ENCODE measurements around the gene CTTNBP2NL. TPM values are rescaled to one million over a fixed set of nuclear protein-coding genes. Genes with fewer than 3 reads are reported as not detected.
"Not testable (repeated sequence)": the region's sequence is repeated elsewhere in the genome, so short reads cannot be mapped to it uniquely, and the experiment has no call there.

Gene CTTNBP2NL
- total and polyA plus RNA-seq, 7 donors: 1.2 to 9.4 (median 4.7) TPM

- TF ChIP-seq CTCF (IDR thresholded peaks at IDR 0.05): no peak
- 25 to 36% (median 30%) methylated on average over 3 of the region's 3 CpGs for WGBS, 3 donors
- Histone ChIP-seq H3K36me3 (ENCODE audit: insufficient read depth in 1 of 2, low read depth in 1 of 2) (no peaks in the 10 kb centered on the region), H3K27me3 (ENCODE audit: insufficient read depth in 3 of 3, low read length in 2 of 3) (peaks cover 0 to 7% (median 4%) of the 10 kb centered on the region in 3 donors), H3K9me3 (no peaks in the 10 kb centered on the region), H3K4me3 (no peak overlapping the region), H3K27ac (no peak overlapping the region), H3K4me1 (no peaks in the 10 kb centered on the region)
- ATAC-seq (peak in 1 of 4 donors; percentile 12), DNase-seq (no peak)
- intact Hi-C loops (cut with DNase I): no loop called here
These were observed 7.6 kb upstream of the CTTNBP2NL start for GRCh38 chr1:112388436-112388835.

GRCh38 chr1:112389689-112390088, 6.3 kb upstream of the CTTNBP2NL start:
- no peaks in the 10 kb centered on the region for H3K9me3 ChIP-seq
- H3K4me3 ChIP-seq: no peak overlapping the region
- DNase-seq (peak in 1 of 2 donors; percentile 18), ATAC-seq (no peak)
- no peaks in the 10 kb centered on the region for H3K36me3 ChIP-seq (ENCODE audit: insufficient read depth in 1 of 2, low read depth in 1 of 2)
- H3K27me3 ChIP-seq (ENCODE audit: insufficient read depth in 3 of 3, low read length in 2 of 3): peaks cover 0 to 4% (median 0%) of the 10 kb centered on the region in 3 donors
- intact Hi-C loops (cut with DNase I): loop anchor here (2.0 to 10.0 kb wide), 4 partner anchors 228 to 415 kb away; partner anchors contain the start of genes CAPZA1 (in 1 of the 2), RHOC (in 1 of the 2) and ST7L (in 1 of the 2)
- peaks cover 1% of the 10 kb centered on the region for H3K4me1 ChIP-seq
- 58 to 68% (median 67%) methylated on average over 6 of the region's 6 CpGs for WGBS, 3 donors
- no peak for TF ChIP-seq CTCF (IDR thresholded peaks at IDR 0.05)
- H3K27ac ChIP-seq: no peak overlapping the region

- H3K4me3 ChIP-seq: peak overlapping the region; percentile 58
- not testable (repeated sequence) for H3K27me3 ChIP-seq (ENCODE audit: insufficient read depth in 3 of 3, low read length in 2 of 3); H3K9me3 ChIP-seq; H3K36me3 ChIP-seq (ENCODE audit: insufficient read depth in 1 of 2, low read depth in 1 of 2); DNase-seq; H3K4me1 ChIP-seq; H3K27ac ChIP-seq
- WGBS, 3 donors: 42 to 60% (median 46%) methylated on average over 15 of the region's 15 CpGs
- peak in 2 of 4 donors; percentile 10 to 11 for ATAC-seq
- intact Hi-C loops (cut with DNase I): loop anchor here (2.0 to 10.0 kb wide), 4 partner anchors 227 to 414 kb away; partner anchors contain the start of genes CAPZA1 (in 1 of the 2), RHOC (in 1 of the 2) and ST7L (in 1 of the 2)
These were observed 5.7 kb upstream of the CTTNBP2NL start for GRCh38 chr1:112390335-112390734.

- DNase-seq (peak; percentile 83 to 85), ATAC-seq (peak; percentile 85 to 95 (median 90))
- 4 to 8% (median 5%) methylated on average over 15 of the region's 15 CpGs for WGBS, 3 donors
These were observed 5.0 kb upstream of the CTTNBP2NL start for GRCh38 chr1:112390775-112391602.

More at GRCh38 chr1:112390775-112391602, 5.0 kb upstream of the CTTNBP2NL start:
- intact Hi-C loops (cut with DNase I): loop anchor here (1.0 to 10.0 kb wide), 5 partner anchors 75 to 414 kb away; partner anchors contain the start of genes CAPZA1 (in 1 of the 2), RHOC (in 1 of the 2) and ST7L (in 1 of the 2)
- Histone ChIP-seq H3K27me3 (ENCODE audit: insufficient read depth in 3 of 3, low read length in 2 of 3) (peaks cover 0 to 4% (median 0%) of the 10 kb centered on the region in 3 donors), H3K36me3 (ENCODE audit: insufficient read depth in 1 of 2, low read depth in 1 of 2) (no peaks in the 10 kb centered on the region), H3K4me3 (peak overlapping the region; percentile 58), H3K4me1 (peaks cover 5% of the 10 kb centered on the region), H3K27ac (peak overlapping the region; percentile 58), H3K9me3 (no peaks in the 10 kb centered on the region)
- peak; percentile 91 for TF ChIP-seq CTCF (IDR thresholded peaks at IDR 0.05)
